Activated CD4-positive, alpha-beta memory T cell treated with anti-CD3 and anti-CD28 coated beads for 36 hours (primary cell): ENCODE measurements around the gene IFT80. TPM values are rescaled to one million over a fixed set of nuclear protein-coding genes. Genes with fewer than 3 reads are reported as not detected.

ENCODE experiments used
- CTCF ChIA-PET: fragments of 350-600 bp; sonication (Branson Sonifier 250); formaldehyde crosslinking; loops from one replicate; lab custom pipeline; 2021; ENCODE audit warnings: antibody characterized with exemption, inconsistent platforms; lab: Charles Lee
- POLR2A ChIA-PET: fragments of 350-600 bp; sonication (Branson Sonifier 250); formaldehyde crosslinking; loops from one replicate; lab custom pipeline; 2021; ENCODE audit warnings: antibody characterized with exemption; lab: Charles Lee
- DNase-seq: peaks from one replicate; pipeline ENCODE4 v3.0.0-alpha.2; 2020
- H3K27ac Mint-ChIP-seq: one replicate; pipeline ENCODE4 v1.8.0; 2021; ENCODE audit warnings: mixed read lengths
- H3K27me3 Mint-ChIP-seq: one replicate; pipeline ENCODE4 v1.8.0; 2021; ENCODE audit warnings: mixed read lengths
- H3K36me3 Mint-ChIP-seq: one replicate; pipeline ENCODE4 v1.8.0; 2021; ENCODE audit warnings: mixed read lengths
- H3K4me1 Mint-ChIP-seq: one replicate; pipeline ENCODE4 v1.8.0; 2021; ENCODE audit warnings: low read depth, mixed read lengths
- H3K4me3 Mint-ChIP-seq: one replicate; pipeline ENCODE4 v1.8.0; 2021; ENCODE audit warnings: mild to moderate bottlenecking, mixed read lengths
- H3K9me3 Mint-ChIP-seq: one replicate; pipeline ENCODE4 v1.8.0; 2021; ENCODE audit warnings: mixed read lengths
- intact Hi-C: fragments of 100-400 bp; cut with micrococcal nuclease; formaldehyde crosslinking; loops from one replicate; pipeline ENCODE4 v1.15.1; 2023
- microRNA-seq: library from miRNA; unstranded; fragments of <30 nt; microRNA quantifications from one replicate; pipeline ENCODE4 v1.2.0, GENCODE V29; 2022; ENCODE audit warnings: borderline number of aligned reads, borderline microRNAs expressed, borderline replicate concordance
- total RNA-seq, 2 experiments: library from RNA; stranded (reverse); gene quantifications; one replicate each; pipeline ENCODE4 v1.2.3, GENCODE V29; 2021

Gene IFT80
- total RNA-seq, 2 experiments from 2014 or later: 13.4 to 13.9 TPM

- intact Hi-C loops: no loop called here
These were observed 181.3 kb downstream of the IFT80 start for GRCh38 chr3:160217675-160218074.

GRCh38 chr3:160213191-160213590, 185.8 kb downstream of the IFT80 start:
- Mint-ChIP-seq H3K27me3 (peaks cover 20% of the 10 kb centered on the region), H3K4me1 (no peaks in the 10 kb centered on the region), H3K4me3 (no peak overlapping the region), H3K27ac (no peak overlapping the region), H3K36me3 (no peaks in the 10 kb centered on the region), H3K9me3 (no peaks in the 10 kb centered on the region)
- ChIA-PET CTCF (interaction anchor here (1.1 kb wide), 1 partner anchor 225 kb away, joined by 3 read pairs; the partner anchor contains the start of gene IL12A), POLR2A (no interaction called here)
- DNase-seq: no peak
- intact Hi-C loops: loop anchor here (5.0 kb wide), 1 partner anchor 181 kb away; no protein-coding TSS in a partner anchor

More at GRCh38 chr3:160217675-160218074, 181.3 kb downstream of the IFT80 start:
- peaks cover 37% of the 10 kb centered on the region for H3K27me3 Mint-ChIP-seq
- no peaks in the 10 kb centered on the region for H3K36me3 Mint-ChIP-seq
- no peak for DNase-seq
- no peak overlapping the region for H3K27ac Mint-ChIP-seq
- H3K4me1 Mint-ChIP-seq: no peaks in the 10 kb centered on the region
- H3K9me3 Mint-ChIP-seq: no peaks in the 10 kb centered on the region
- ChIA-PET CTCF (interaction anchor here (0.6 to 1.2 kb wide), 2 partner anchors 8 to 185 kb away, joined by 3 to 4 read pairs; partner anchors contain the start of gene C3orf80), POLR2A (no interaction called here)
- no peak overlapping the region for H3K4me3 Mint-ChIP-seq

DNA sequence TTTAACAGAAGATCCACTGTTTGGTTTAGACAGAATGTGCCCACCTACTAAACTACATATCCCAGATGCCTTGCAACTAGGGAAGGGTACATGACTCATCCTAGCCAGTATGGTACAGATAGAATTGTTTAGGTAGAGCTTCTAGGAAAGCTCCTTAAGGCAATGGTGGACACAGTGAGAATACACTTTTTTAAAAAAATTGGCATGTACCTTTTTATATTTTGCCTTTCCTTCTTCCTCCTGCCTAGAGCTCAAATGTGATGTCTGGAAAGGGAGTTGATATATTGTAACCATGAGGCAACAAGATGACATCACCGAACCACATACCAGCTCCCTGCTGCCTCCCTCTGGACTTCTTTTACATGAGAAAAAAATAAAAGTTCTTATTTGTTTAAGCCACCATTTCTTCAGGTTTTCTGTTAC, 188.2 kb downstream of the IFT80 start:
- H3K27me3 Mint-ChIP-seq: peaks cover 12% of the 10 kb centered on the region
- DNase-seq: no peak
- intact Hi-C loops: loop anchor here (5.0 kb wide), 1 partner anchor 179 kb away; no protein-coding TSS in a partner anchor
- H3K27ac Mint-ChIP-seq: no peak overlapping the region
- ChIA-PET CTCF (interaction anchor here (1.3 to 1.7 kb wide), 2 partner anchors 178 to 326 kb away, joined by 4 to 7 read pairs; no protein-coding TSS in a partner anchor), POLR2A (no interaction called here)
- no peak overlapping the region for H3K4me3 Mint-ChIP-seq
- no peaks in the 10 kb centered on the region for H3K36me3 Mint-ChIP-seq
- H3K9me3 Mint-ChIP-seq: no peaks in the 10 kb centered on the region
- H3K4me1 Mint-ChIP-seq: no peaks in the 10 kb centered on the region

- POLR2A ChIA-PET: no interaction called here
- no peak for DNase-seq
- intact Hi-C loops: loop anchor here (5.0 kb wide), 1 partner anchor 178 kb away; no protein-coding TSS in a partner anchor
- H3K27me3 Mint-ChIP-seq: peaks cover 12% of the 10 kb centered on the region
- H3K4me3 Mint-ChIP-seq: no peak overlapping the region
- H3K27ac Mint-ChIP-seq: no peak overlapping the region
- H3K4me1 Mint-ChIP-seq: no peaks in the 10 kb centered on the region
- no peaks in the 10 kb centered on the region for H3K9me3 Mint-ChIP-seq
- no peaks in the 10 kb centered on the region for H3K36me3 Mint-ChIP-seq
- CTCF ChIA-PET: interaction anchor here (1.7 kb wide), 1 partner anchor 178 kb away, joined by 7 read pairs; no protein-coding TSS in a partner anchor
These were observed 188.7 kb downstream of the IFT80 start for GRCh38 chr3:160210341-160210740.

Small RNA genes lying within 50 kb of the gene (microRNA-seq; reads per million reads assigned to microRNA genes)
- 838 reads per million, percentile 85 among the genes with 10 or more reads in this experiment for gene MIR15B
- gene MIR16-2: 429 reads per million, percentile 81 among the genes with 10 or more reads in this experiment

Other genes starting within 250 kb of the IFT80 start
- not detected for gene C3orf80, start 173.8 kb downstream of the IFT80 start, total RNA-seq
- 100 to 1,000 TPM; 143 to 157 TPM for gene SMC4, start 425 bp upstream of the IFT80 start, total RNA-seq
- 10 to 100 TPM; 27.3 to 30.0 TPM for gene TRIM59, start 50.6 kb upstream of the IFT80 start, total RNA-seq
- gene KPNA4, start 166.3 kb upstream of the IFT80 start, total RNA-seq: 10 to 100 TPM; 44.9 to 48.4 TPM